ENCODE results near the gene GTF3C2.
"Not testable (repeated sequence)": the region's sequence is repeated elsewhere in the genome, so short reads cannot be mapped to it uniquely, and the experiment has no call there.

Gene GTF3C2

GRCh38 chr2:27320958-27321543, 35.5 kb downstream of the GTF3C2 start:
- no peak for FAIRE-seq

- not testable (repeated sequence) for FAIRE-seq
Measured at GRCh38 chr2:27319839-27320238, 36.7 kb downstream of the GTF3C2 start.

- no peak for FAIRE-seq
Measured at GRCh38 chr2:27316655-27317412, 39.7 kb downstream of the GTF3C2 start.

- FAIRE-seq: no peak
Measured at GRCh38 chr2:27315122-27315521, 41.4 kb downstream of the GTF3C2 start.

DNA sequence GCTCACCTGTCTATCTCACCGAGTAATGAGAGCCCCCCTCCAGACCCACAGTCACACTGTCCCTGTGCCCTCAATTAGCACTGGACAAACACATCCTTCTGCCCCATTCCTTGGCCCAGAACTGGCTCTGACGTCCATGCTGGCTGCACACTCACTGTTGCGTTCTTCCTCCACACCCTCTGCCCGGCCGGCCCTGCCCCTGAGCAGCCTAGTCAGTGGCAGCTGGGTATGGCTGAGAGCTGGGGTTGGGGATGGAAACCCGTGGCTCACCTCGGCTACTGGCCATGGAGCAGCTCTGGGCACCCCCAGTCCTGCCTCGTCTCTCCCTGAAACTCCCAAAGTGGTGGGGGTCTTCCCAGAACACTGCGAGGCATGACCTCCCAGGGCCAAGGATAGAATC, 41.9 kb downstream of the GTF3C2 start:
- no peak for FAIRE-seq

GRCh38 chr2:27313882-27314645, 42.5 kb downstream of the GTF3C2 start:
- no peak for FAIRE-seq

- no peak for FAIRE-seq
Measured at GRCh38 chr2:27312152-27312551, 44.4 kb downstream of the GTF3C2 start.

DNA sequence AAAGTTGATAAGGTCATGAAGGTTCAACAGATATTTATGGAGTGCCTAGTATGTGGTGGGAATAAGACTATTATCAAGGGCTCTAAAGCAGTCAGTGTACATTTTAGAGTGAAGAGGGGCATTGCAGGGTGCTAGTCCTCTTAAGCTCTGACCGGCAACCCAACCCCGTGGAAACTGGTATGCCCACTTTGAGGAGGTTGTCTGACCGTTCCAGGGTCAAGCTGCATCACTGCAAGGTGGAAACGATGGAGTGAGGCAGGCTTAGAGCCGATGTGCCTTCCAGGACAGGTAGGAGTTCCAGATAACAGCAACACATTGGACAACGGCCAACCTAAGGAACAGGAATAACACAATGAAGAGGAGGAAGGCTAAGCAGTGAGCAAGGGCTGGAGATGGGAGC, 46.9 kb downstream of the GTF3C2 start:
- FAIRE-seq: no peak

DNA sequence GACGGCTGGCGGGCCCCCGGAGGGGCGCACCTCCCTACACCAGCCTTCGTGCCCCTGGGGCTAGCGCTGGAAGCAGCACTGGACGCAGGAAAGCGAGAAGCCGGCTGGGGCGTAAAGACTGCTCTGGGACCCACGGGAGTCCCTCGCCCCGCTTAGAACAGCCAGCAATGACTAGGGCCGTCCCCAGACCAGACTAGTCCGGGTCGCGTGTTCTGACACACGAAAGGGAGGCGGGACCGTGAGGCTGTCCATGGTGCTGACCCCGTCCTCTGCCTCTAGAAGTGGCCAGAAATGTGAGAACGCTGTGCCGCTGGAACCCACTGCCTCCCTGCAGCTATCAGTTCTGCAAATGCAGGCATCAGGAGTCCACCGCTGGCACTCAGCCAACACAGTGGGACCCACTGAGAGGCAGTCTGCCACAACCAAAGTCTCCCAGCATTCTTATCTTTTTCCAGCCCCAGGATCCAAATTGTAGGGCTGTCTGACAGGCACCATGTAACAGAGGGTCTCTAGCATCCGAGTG, 48.1 kb downstream of the GTF3C2 start, which contains the start of gene UCN:
UCN (minus strand) TSS at position 87 of the 523 bp plus-strand sequence. CDS start 550 bp downstream, outside the sequence.
- no peak for FAIRE-seq

GRCh38 chr2:27307545-27308358, 48.8 kb downstream of the GTF3C2 start:
- FAIRE-seq: no peak

DNA sequence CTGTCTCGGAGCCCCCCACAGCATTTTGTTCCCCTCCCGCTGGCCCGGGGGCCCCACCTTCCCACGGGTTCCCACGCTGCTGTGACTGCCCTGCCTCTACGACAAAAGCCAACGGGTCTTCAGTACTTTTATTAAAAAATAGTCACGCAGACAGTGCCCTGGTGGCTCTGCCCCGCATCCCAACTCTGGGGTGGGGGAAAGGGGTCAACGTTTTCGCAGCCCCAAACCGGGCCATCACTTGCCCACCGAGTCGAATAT, 49.3 kb downstream of the GTF3C2 start:
- FAIRE-seq: no peak

GRCh38 chr2:27306573-27307286, 49.8 kb downstream of the GTF3C2 start:
- FAIRE-seq: no peak

DNA sequence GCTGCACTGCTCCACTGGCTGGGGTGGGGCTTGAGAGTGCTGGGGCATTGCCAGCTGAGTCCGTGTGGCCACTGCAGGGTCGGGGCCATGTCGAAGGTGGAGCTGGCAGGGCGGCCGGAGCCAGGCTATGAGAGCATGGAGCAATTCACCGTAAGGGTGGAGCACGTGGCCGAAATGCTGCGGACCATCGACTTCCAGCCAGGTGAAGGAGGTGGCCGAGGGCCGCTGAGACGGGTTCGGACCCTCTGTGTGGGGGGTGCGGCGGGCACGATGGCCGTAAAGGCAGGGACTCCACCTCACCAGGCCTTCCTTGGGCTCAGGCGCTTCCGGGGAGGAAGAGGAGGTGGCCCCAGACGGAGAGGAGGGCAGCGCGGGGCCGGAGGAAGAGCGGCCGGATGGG, 50.4 kb downstream of the GTF3C2 start:
- no peak for FAIRE-seq

GRCh38 chr2:27305516-27305915, 51.0 kb downstream of the GTF3C2 start:
- FAIRE-seq: no peak

DNA sequence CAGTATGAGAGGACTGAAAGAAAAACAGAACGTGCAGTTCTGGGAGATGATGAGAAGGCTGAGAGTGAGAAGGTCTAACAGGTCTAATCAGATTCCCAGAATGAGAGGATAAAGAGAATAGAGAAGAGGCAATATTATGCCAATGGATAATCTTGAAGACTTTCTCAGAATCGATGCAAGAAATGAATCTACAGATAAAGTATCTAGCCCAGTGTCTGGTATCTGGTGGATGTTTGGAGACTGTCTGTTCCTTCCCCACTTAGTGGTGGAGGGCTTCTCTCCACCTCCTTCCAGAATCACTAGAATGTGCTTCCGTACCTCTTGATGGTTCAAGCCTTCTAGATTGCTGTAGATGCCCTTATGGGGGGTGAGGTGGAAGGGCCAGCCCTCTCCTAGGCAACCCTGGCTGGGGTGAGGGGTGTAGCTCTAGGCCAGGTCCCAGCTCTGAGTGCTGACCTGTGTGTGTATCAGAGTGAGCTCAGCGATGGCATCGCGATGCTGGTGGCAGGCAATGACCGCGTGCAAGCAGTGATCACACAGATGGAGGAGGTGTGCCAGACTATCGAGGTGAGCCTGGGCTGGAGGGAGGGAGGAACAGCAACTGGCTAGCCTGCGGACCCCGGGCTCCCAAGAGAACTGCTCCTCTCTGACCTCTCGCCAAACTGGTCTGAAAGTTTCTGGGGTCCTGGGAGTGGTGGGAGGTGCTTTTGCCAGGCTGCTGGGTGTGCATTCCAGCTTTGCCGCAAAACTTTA, 51.9 kb downstream of the GTF3C2 start:
- FAIRE-seq: no peak

DNA sequence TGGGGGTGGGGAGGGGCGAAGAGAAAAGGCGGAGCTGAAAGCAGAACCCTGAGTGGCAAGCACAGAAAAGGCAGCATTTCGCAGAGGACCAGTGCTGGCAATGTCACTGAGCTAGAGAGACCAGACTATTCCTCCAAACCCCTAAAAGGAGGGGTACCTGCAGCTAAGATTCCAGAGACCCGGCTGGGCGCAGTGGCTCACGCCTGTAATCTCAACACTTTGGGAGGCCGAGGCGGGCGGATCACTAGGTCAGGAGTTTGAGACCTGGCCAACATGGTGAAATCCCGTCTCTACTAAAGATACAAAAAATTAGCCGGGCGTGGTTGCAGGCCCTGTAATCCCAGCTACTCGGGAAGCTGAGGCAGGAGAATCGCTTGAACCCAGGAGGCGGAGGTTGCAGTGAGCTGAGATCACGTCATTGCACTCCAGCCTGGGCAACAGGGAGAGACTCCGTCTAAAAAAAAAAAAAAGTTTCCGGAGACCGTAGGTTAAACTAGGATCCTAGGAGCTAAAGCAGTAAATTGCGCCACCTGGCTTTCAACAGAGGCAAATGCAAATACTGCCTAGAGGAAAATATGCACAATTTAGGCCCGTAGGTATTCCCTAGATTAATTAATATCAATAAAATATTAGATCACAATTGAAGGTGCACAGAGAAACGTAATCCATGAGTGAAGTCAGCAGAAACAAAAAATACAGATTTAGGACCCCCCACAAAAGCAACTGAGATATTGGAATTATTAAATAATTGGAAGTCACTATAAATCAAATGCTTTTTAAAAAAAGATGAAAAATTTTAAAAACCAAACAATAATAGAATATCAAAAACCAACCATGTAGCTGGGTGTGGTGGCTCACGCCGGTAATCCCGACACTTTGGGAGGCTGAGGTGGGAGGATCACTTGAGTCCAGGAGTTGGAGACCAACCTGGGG, 53.2 kb downstream of the GTF3C2 start:
- peak; percentile 85 for FAIRE-seq

DNA sequence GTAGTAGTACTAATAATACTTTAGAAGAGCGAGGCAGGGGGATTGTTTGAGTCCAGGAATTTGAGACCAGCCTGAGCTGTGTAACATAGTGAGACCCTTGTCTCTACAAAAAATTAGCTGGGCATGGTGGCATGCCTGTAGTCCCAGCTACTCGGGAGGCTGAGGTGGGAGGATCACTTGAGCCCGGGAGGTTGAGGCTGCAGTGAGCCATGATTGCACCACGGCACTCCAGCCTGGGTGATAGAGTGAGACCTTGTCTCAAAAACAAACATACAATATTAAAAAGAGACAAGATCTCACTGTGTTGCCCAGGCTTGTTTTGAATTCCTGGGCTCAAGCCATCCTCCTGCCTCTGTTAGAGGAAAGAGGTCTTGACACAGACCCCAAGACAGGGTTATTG, 56.0 kb downstream of the GTF3C2 start:
- not testable (repeated sequence) for FAIRE-seq

DNA sequence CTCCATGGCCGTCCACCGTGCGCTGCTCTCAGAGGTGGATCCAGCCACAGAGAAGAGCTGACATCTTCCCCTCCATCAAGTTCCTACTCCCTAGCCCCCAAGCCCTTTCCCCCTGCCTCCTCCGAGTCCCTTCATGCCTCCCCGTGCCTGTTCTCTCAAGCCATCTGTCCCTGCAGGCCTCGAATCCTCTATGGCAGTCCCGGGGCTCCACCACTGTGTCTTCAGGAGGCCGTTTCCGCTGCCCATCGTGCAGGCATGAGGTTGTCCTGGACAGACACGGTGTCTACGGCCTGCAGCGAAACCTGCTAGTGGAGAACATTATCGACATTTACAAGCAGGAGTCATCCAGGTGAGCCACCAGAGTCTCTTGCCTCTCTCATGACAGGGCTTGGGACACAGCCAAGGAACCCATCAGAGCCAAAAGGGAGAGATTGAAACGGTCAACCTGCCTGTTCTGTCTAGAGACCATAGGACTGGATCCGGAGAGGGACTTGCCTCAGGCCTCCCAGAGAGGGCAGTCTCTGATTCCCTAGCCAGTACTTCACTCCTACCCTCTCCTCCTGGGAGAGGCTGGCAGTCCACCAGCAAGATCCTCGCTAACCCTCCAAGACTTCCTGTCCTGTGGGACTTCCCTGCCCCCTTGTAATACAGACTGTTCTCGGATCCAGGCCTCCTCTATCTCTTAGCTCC, 58.0 kb downstream of the GTF3C2 start:
- FAIRE-seq: no peak

GRCh38 chr2:27297195-27297594, 59.4 kb downstream of the GTF3C2 start:
- no peak for FAIRE-seq

GRCh38 chr2:27296481-27296880, 60.1 kb downstream of the GTF3C2 start:
- FAIRE-seq: no peak
